ENCODE data around the gene UGT1A5. TPM values are rescaled to one million over a fixed set of nuclear protein-coding genes. Genes with fewer than 3 reads are reported as not detected.
"Not testable (repeated sequence)": the region's sequence is repeated elsewhere in the genome, so short reads cannot be mapped to it uniquely, and the experiment has no call there.

Gene UGT1A5
- total RNA-seq, 2 donors from 2014 or later: not detected

DNA sequence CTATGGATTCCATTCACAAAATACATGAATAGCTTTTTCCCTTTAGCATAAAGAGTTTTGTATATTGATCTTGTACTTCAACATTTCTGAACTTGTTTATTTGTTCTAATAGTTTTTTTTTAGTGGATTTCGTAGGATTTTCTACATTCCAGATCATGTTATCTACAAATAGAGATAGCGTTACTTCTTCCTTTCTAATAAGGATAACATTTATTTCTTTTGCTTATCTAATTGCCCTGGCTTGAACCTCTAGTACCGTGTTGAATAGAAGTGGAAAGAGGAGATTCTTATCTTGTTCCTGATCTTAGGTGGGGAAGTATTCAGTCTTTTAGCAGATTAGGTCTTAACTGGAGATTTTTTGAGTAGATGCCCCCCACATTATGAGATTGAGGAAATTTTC is 10.5 kb upstream of the UGT1A5 start:
- Mint-ChIP-seq H3K27me3 (ENCODE audit: low read depth) (no peaks in the 10 kb centered on the region), H3K36me3 (ENCODE audit: insufficient read depth in 2 of 2) (no peaks in the 10 kb centered on the region), H3K4me3 (no peak overlapping the region), H3K4me1 (ENCODE audit: low read depth) (no peaks in the 10 kb centered on the region), H3K9me3 (no peaks in the 10 kb centered on the region), H3K27ac (no peak overlapping the region)
- ATAC-seq (replicated peaks in 1 of 2): no peak
- no peak for DNase-seq

DNA sequence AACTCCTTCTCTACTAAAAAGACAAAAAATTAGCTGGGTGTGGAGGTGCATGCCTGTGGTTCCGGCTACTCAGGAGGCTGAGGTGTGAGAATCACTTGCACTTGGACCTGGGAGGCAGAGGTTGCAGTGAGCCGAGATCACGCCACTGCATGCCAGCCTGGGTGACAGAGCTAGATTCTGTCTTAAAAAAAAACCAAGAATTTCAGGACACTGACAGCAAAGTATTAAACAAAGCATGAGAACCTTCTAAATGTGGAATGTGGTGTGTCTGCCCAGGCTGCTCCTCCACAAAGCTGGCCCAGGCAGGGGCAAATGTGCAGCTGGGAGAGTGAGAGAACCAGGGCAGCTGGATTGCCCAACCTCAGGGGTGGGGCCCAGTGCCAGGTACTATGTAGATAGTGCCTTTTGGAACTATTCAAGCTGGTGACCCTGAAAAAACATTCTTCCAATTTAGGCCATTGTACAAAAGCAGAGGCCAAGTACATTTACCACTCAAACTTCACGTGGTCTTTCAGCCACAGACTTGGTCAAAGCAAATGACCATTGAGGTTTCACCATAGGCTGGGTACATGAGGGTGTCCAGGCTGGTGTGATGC is 6.7 kb upstream of the UGT1A5 start:
- Mint-ChIP-seq H3K4me1 (ENCODE audit: low read depth) (no peaks in the 10 kb centered on the region), H3K9me3 (no peaks in the 10 kb centered on the region), H3K36me3 (ENCODE audit: insufficient read depth in 2 of 2) (no peaks in the 10 kb centered on the region), H3K27ac (no peak overlapping the region), H3K27me3 (ENCODE audit: low read depth) (no peaks in the 10 kb centered on the region), H3K4me3 (no peak overlapping the region)
- ATAC-seq (replicated peaks in 1 of 2): no peak
- no peak for DNase-seq

DNA sequence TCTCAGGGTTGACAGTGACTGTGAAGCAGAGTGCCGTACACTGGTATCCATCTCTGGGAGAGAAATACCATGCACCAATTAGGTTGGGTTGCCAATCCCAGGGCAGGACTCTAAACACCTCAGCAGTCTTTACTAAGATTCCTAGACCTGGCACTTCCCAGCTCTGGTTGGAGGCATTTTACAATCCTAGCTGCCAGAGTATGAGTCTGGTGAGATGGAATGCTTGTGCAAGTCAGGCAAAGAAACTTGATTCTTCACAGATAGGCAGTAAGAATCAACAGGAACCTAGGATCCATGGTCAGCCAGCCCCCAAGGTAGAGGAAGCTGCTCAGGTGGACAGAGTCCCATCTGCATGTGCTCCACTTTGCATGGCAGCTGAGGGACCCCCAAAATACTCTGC is 6.0 kb upstream of the UGT1A5 start:
- Mint-ChIP-seq H3K27me3 (ENCODE audit: low read depth) (peaks cover 7% of the 10 kb centered on the region), H3K9me3 (no peaks in the 10 kb centered on the region), H3K36me3 (ENCODE audit: insufficient read depth in 2 of 2) (no peaks in the 10 kb centered on the region), H3K4me3 (no peak overlapping the region), H3K27ac (no peak overlapping the region), H3K4me1 (ENCODE audit: low read depth) (no peaks in the 10 kb centered on the region)
- DNase-seq (no peak), ATAC-seq (replicated peaks in 1 of 2) (no peak)

DNA sequence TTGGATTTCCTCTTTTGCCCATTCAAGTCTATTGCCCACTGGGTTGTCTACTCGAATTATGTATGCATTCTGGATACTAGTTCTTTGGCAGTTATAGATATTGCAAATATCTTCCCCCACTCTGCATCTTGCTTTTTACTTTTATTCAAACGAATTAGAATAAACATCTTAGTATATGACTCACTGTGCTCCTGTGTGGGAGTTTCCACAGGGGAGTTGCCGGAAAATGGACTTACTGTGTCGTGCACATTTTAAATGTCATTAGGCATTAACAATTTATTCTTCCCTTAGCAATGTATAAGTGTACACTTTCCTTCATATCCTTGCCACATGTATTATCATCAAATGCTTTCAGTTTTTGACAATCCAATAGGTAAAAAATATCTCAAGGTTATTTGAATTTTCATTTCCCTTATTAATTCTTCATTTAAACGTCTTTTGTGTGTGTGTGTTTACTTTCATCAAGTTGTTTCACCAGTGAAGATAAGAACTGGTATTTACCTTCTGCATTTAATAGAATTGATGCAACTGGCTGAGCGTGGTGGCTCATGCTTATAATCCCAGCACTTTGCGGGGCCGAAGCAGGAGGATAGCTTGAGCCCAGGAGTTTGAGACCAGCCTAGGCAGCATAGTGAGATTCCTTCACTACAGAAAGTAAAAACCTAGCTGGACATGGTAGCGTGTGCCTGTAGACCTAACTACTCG is 4.6 kb upstream of the UGT1A5 start:
- Mint-ChIP-seq H3K4me1 (ENCODE audit: low read depth) (no peaks in the 10 kb centered on the region), H3K27me3 (ENCODE audit: low read depth) (peaks cover 16% of the 10 kb centered on the region), H3K27ac (no peak overlapping the region), H3K36me3 (ENCODE audit: insufficient read depth in 2 of 2) (no peaks in the 10 kb centered on the region), H3K4me3 (no peak overlapping the region), H3K9me3 (no peaks in the 10 kb centered on the region)
- DNase-seq: no peak
- ATAC-seq (replicated peaks in 1 of 2): no peak

DNA sequence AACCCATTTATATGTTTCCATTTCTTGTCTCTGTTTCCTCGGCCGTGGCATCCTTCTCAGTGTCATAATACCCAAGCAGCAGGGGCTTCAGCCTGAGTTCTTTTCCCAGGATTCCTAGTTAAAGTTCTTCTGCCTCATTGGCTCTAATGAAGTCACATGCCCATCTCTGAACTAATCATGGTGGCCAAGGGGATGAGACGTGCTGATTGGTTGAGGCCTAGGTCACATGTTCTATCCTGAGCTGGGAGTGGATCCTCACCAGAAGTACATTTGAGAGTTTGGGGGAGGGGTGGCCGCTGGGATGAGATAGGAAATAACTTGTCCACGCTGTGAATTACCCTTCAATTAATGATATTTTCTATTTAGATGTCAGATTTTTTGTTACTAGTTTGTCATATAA is 3.8 kb upstream of the UGT1A5 start:
- Mint-ChIP-seq H3K27me3 (ENCODE audit: low read depth) (peaks cover 16% of the 10 kb centered on the region), H3K4me1 (ENCODE audit: low read depth) (peaks cover 8% of the 10 kb centered on the region), H3K4me3 (no peak overlapping the region), H3K36me3 (ENCODE audit: insufficient read depth in 2 of 2) (no peaks in the 10 kb centered on the region), H3K9me3 (no peaks in the 10 kb centered on the region), H3K27ac (no peak overlapping the region)
- no peak for DNase-seq
- no peak for ATAC-seq (replicated peaks in 1 of 2)

DNA sequence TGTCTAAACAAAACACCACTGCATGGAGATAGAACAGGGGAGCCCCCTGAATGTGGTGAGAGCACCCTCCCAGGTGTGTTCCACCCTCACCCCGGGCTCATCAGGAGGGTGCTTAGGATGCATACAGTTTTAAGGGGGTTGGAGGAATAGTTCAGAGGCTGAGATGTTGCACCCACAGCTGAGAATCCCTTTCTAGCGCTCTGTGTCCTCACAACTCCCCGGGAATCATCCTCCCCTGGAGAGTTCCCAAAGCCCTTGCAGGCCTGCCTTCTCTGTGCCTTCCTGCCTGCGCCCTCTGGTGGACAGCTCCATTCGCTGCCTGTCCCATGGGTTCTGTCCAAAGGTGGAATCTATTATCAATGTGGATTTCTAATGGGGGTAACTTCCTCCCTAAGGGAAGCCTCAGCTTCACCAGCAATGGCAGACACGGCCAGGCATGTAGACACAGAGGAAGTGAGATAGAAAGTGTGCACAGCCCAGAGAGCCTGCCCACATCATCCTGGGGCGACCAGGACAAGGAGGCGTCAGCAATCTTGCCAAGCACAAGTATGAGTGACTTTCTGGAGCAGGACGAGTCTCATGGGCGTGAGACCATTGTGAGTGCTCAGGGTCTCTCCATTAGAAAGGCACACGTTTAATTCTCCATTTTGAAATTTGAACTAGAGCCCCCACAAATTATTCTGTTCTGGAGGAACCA is 1.2 kb upstream of the UGT1A5 start:
- no peak overlapping the region for H3K4me3 Mint-ChIP-seq
- DNase-seq (peak; percentile 74), ATAC-seq (replicated peaks in 1 of 2) (peak; percentile 62 to 65)
- H3K4me1 Mint-ChIP-seq (ENCODE audit: low read depth): peaks cover 10% of the 10 kb centered on the region
- H3K9me3 Mint-ChIP-seq: no peaks in the 10 kb centered on the region
- no peak overlapping the region for H3K27ac Mint-ChIP-seq
- H3K27me3 Mint-ChIP-seq (ENCODE audit: low read depth): peaks cover 24% of the 10 kb centered on the region
- H3K36me3 Mint-ChIP-seq (ENCODE audit: insufficient read depth in 2 of 2): no peaks in the 10 kb centered on the region

DNA sequence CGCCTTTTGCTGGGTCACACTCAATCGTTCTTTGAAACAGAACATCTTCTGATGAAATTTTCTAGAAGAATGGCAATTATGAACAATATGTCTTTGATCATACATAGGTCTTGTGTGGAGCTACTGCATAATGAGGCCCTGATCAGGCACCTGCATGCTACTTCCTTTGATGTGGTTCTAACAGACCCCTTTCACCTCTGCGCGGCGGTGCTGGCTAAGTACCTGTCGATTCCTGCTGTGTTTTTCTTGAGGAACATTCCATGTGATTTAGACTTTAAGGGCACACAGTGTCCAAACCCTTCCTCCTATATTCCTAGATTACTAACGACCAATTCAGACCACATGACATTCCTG is 532 bp downstream of the UGT1A5 start:
- Mint-ChIP-seq H3K36me3 (ENCODE audit: insufficient read depth in 2 of 2) (no peaks in the 10 kb centered on the region), H3K4me3 (no peak overlapping the region), H3K4me1 (ENCODE audit: low read depth) (peaks cover 10% of the 10 kb centered on the region), H3K27me3 (ENCODE audit: low read depth) (peaks cover 37% of the 10 kb centered on the region), H3K9me3 (no peaks in the 10 kb centered on the region), H3K27ac (no peak overlapping the region)
- DNase-seq (no peak), ATAC-seq (replicated peaks in 1 of 2) (no peak)

DNA sequence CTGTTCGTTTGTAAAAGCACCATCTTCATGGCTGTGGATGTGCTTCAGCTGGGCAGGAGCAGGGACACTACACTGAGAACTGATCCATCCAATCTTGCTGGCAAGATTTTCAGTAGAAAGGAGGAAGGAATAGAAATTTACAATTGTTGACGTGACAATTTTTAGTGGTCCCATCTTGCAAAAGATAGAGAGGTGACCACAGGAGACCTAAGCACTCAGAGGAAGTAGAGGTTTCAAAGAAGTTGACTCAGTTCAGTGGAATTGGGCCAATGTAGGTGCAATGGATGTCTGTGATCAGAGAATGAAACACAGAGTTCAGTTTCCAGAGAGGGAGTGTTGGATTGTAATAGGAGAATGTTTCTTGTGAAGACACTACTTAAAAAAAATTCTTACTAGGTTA is 1.4 kb downstream of the UGT1A5 start:
- Mint-ChIP-seq H3K36me3 (ENCODE audit: insufficient read depth in 2 of 2) (no peaks in the 10 kb centered on the region), H3K27me3 (ENCODE audit: low read depth) (peaks cover 44% of the 10 kb centered on the region), H3K4me1 (ENCODE audit: low read depth) (peaks cover 10% of the 10 kb centered on the region)

DNA sequence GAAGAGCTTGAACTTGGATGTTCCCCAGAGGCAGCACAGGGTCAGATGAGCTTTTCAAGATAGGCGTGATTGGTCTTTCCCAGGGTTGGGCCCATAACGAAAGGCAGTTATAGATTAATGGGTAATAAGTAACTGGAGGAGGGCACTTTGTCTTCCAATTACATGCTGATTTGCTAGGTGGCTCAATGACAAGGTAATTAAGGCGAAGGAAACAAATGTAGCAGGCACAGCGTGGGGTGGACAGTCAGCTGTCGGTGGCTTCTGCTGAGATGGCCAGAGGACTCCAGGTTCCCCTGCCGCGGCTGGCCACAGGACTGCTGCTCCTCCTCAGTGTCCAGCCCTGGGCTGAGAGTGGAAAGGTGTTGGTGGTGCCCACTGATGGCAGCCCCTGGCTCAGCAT is 5.8 kb downstream of the UGT1A5 start, which contains the start of gene UGT1A4:
Gene UGT1A4, plus strand, starts transcription at position 185 of the 400 bp plus-strand sequence. Its CDS starts 85 bp downstream, at position 270.
- Mint-ChIP-seq H3K4me1 (ENCODE audit: low read depth) (peaks cover 10% of the 10 kb centered on the region), H3K27me3 (ENCODE audit: low read depth) (peaks cover 46% of the 10 kb centered on the region), H3K4me3 (no peak within 1 kb of the TSS), H3K36me3 (ENCODE audit: insufficient read depth in 2 of 2) (no peaks in the 10 kb centered on the region), H3K27ac (no peak within 1 kb of the TSS), H3K9me3 (no peaks in the 10 kb centered on the region)
- no peak for ATAC-seq (replicated peaks in 1 of 2)
- no peak for DNase-seq

More for the DNA sequence above, 1.4 kb downstream of the UGT1A5 start:
- no peak overlapping the region for H3K27ac Mint-ChIP-seq
- no peak for DNase-seq
- H3K4me3 Mint-ChIP-seq: no peak overlapping the region
- peak in 1 of 2 donors; percentile 32 for ATAC-seq (replicated peaks in 1 of 2)
- H3K9me3 Mint-ChIP-seq: no peaks in the 10 kb centered on the region

DNA sequence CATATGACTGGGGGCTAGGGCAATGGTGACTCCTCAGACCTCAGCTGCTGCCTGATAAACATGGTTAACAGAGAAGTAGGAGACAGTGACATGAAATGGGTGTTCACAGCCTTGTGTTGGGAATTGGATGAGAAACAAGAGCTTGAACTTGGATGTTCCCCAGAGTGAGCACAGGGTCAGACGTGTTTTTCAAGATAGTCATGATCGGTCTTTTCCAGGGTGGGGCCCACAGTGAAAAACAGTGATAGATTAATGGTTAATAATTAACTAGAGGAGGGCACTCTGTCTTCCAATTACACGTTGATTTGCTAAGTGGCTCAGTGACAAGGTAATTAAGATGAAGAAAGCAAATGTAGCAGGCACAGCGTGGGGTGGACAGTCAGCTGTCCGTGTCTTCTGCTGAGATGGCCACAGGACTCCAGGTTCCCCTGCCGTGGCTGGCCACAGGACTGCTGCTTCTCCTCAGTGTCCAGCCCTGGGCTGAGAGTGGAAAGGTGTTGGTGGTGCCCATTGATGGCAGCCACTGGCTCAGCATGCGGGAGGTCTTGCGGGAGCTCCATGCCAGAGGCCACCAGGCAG is 16.1 kb downstream of the UGT1A5 start, which contains the start of gene UGT1A3:
Gene UGT1A3, plus strand, starts transcription at position 320 of the 579 bp plus-strand sequence. Its CDS starts 85 bp downstream, at position 405.
- H3K36me3 Mint-ChIP-seq (ENCODE audit: insufficient read depth in 2 of 2): no peaks in the 10 kb centered on the region
- ATAC-seq (replicated peaks in 1 of 2) (no peak), DNase-seq (no peak)
- H3K4me1 Mint-ChIP-seq (ENCODE audit: low read depth): no peaks in the 10 kb centered on the region
- no peaks in the 10 kb centered on the region for H3K27me3 Mint-ChIP-seq (ENCODE audit: low read depth)
- no peak within 1 kb of the TSS for H3K27ac Mint-ChIP-seq
- no peak within 1 kb of the TSS for H3K4me3 Mint-ChIP-seq
- no peaks in the 10 kb centered on the region for H3K9me3 Mint-ChIP-seq

DNA sequence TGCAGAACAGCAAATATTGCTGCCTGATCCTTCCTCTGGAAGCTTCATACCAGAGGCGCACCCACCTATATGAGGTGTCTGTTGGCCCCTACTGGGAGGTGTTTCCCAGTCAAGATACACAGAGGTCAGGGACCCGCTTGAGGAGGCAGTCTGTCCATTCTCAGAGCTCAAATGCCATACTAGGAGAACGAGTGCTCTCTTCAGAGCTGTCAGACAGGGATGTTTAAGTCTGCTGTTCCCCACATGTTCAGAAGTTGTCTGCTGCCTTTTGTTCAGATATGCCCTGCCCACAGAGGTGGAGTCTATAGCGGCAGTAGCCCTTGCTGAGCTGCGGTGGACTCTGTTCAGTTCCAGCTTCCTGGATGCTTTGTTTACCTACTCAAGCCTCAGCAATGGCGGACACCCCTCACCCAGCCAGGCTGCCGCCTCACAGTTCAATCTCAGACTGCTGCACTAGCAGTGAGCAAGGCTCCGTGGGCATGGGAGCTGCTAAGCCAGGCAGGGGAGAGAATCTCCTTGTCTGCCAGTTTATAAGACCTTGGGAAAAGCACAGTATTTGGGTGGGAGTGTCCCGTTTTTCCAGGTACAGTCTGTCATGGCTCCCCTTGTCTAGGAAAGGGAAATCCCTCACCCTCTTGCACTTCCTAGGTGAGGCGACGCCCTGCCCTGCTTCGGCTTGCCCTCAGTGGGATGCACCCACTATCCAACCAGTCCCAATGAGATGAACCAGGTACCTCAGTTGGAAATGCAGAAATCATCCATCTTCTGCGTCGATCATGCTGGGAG is 24.4 kb downstream of the UGT1A5 start:
- not testable (repeated sequence) for H3K27ac Mint-ChIP-seq; H3K9me3 Mint-ChIP-seq; ATAC-seq (replicated peaks in 1 of 2); H3K4me3 Mint-ChIP-seq; H3K36me3 Mint-ChIP-seq (ENCODE audit: insufficient read depth in 2 of 2); DNase-seq; H3K4me1 Mint-ChIP-seq (ENCODE audit: low read depth)
- peaks cover 35% of the 10 kb centered on the region for H3K27me3 Mint-ChIP-seq (ENCODE audit: low read depth)

DNA sequence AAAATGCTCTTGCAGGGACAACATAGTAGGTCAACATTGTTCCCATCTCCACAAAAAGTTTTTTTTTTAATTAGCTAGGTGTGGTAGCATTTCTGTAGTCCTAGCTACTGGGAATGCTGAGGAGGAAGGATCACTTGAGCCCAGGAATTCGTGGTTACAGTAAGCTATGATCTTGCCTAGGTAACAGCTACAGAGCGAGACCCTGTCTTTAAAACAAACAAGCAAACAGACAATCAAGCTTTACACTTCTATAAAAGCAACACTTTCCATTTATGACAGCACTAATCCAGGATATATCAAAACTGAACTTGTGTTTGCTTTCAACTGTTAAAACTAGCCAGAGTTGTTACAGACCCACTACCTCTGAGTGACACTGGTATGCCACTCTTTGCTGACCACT is 28.2 kb downstream of the UGT1A5 start:
- Mint-ChIP-seq H3K27me3 (ENCODE audit: low read depth) (peaks cover 17% of the 10 kb centered on the region), H3K4me3 (no peak overlapping the region), H3K36me3 (ENCODE audit: insufficient read depth in 2 of 2) (no peaks in the 10 kb centered on the region), H3K9me3 (no peaks in the 10 kb centered on the region), H3K27ac (no peak overlapping the region), H3K4me1 (ENCODE audit: low read depth) (no peaks in the 10 kb centered on the region)
- ATAC-seq (replicated peaks in 1 of 2) (no peak), DNase-seq (no peak)
